Measurements from ENCODE around the gene ETV5. TPM values are rescaled to one million over a fixed set of nuclear protein-coding genes. Genes with fewer than 3 reads are reported as not detected.

ETV5 gene
- total and polyA plus RNA-seq, 2 donors (not counting 3 experiments of a cell fraction or from before 2014, with no cell fraction given): 8.8 to 40.9 TPM

GRCh38 chr3:186094696-186095425, 14.0 kb downstream of the ETV5 start:
- no peak overlapping the region for H2AFZ ChIP-seq (ENCODE audit: low read depth, low read length)
- H3K4me1 ChIP-seq (ENCODE audit: control insufficient read depth, extremely low read depth, insufficient read depth, low read length): peaks cover 13% of the 10 kb centered on the region
- BruUV-seq (replicated peaks): no TSS peak
- no peaks in the 10 kb centered on the region for H3K9me1 ChIP-seq (replicated peaks; ENCODE audit: control insufficient read depth, extremely low read depth, insufficient read depth, low read length)
- intact Hi-C loops (cut with micrococcal nuclease) (no loop called here), dilution Hi-C loops (cut with MboI; ENCODE audit: extremely low pct_ligation_motif_present, low sequenced_read_pairs) (no loop called here)
- H3K27ac ChIP-seq (ENCODE audit: insufficient read depth, low read depth, low read length): no peak overlapping the region
- ChIA-PET POLR2A (no interaction called here), CTCF (interaction anchor here (1.5 kb wide), 1 partner anchor 13 kb away, joined by 3 read pairs; no protein-coding TSS in a partner anchor)
- DNase-seq (ENCODE audit: low read depth, low spot score) (no peak), FAIRE-seq (no peak)
- no peaks in the 10 kb centered on the region for H3K27me3 ChIP-seq (ENCODE audit: control insufficient read depth in 2 of 2, insufficient read depth in 2 of 2, low read length in 2 of 2)
- H3K79me2 ChIP-seq (ENCODE audit: control insufficient read depth, insufficient read depth, low read length): no peaks in the 10 kb centered on the region
- no peak overlapping the region for H3K4me3 ChIP-seq (replicated peaks in 1 of 3; ENCODE audit: insufficient read depth in 1 of 3, low read depth in 1 of 3, low read length in 3 of 3)
- H3K36me3 ChIP-seq (ENCODE audit: control insufficient read depth in 2 of 2, extremely low read depth in 1 of 2, insufficient read depth in 2 of 2, low read length in 2 of 2): peaks cover 0 to 2% of the 10 kb centered on the region in 2 experiments
- no peaks in the 10 kb centered on the region for H3K9me3 ChIP-seq (replicated peaks; ENCODE audit: control insufficient read depth, insufficient read depth, low read length)
- no peaks in the 10 kb centered on the region for H4K20me1 ChIP-seq (replicated peaks; ENCODE audit: control insufficient read depth, extremely low read depth, insufficient read depth, low read length)
- H3K9ac ChIP-seq (replicated peaks; ENCODE audit: extremely low read depth, insufficient read depth, low read length): no peak overlapping the region
- TF ChIP-seq POLR2AphosphoS5 (IDR thresholded peaks at IDR 0.05; ENCODE audit: insufficient read depth, low read depth, low read length) (no peak), JUN (IDR thresholded peaks at IDR 0.05; ENCODE audit: borderline replicate concordance, insufficient read depth, insufficient read length, low read depth) (no peak), POLR2A (IDR thresholded peaks at IDR 0.05; ENCODE audit: low read depth, low read length) (no peak), GATA2 (IDR thresholded peaks at IDR 0.05; ENCODE audit: insufficient read depth, insufficient read length, low read depth, low read length) (no peak), FOS (IDR thresholded peaks at IDR 0.05; ENCODE audit: borderline replicate concordance, insufficient read depth, low read length) (no peak), MYC (IDR thresholded peaks at IDR 0.05; ENCODE audit: low read depth, low read length) (no peak), EZH2 (IDR thresholded peaks at IDR 0.05; ENCODE audit: borderline replicate concordance, low read depth, low read length, severe bottlenecking) (no peak), CTCF (IDR thresholded peaks at IDR 0.05; ENCODE audit: extremely low read depth in 1 of 2, insufficient read depth in 1 of 2, low read depth in 1 of 2, low read length in 2 of 2) (no peak), MAX (IDR thresholded peaks at IDR 0.05; ENCODE audit: insufficient read depth, insufficient read length) (no peak)
- H3K4me2 ChIP-seq (ENCODE audit: insufficient read depth, low read length): no peak overlapping the region
